A549 (cell line): ENCODE results near the gene OR5H14.

ENCODE experiments used
- CTCF ChIP-seq: fragments of >200 bp; sonication (Bioruptor Twin); formaldehyde crosslinking; IDR thresholded peaks from 3 replicates; pipeline ENCODE4 v1.5.1; 2016
- POLR2A ChIP-seq: IDR thresholded peaks from 2 replicates; pipeline ENCODE4 v1.6.1; 2012; ENCODE audit warnings: mild to moderate bottlenecking, low read length

- TF ChIP-seq CTCF (no peak), POLR2A (no peak)
These were observed at the start of gene OR5H14 for GRCh38 chr3:98147179-98147578.
